Measurements from ENCODE around the gene SLC5A1. TPM values are rescaled to one million over a fixed set of nuclear protein-coding genes. Genes with fewer than 3 reads are reported as not detected.
"Not testable (repeated sequence)": the region's sequence is repeated elsewhere in the genome, so short reads cannot be mapped to it uniquely, and the experiment has no call there.

The SLC5A1 gene
- total RNA-seq, 1 donor from 2014 or later = 1.3 TPM

- Histone ChIP-seq H3K27me3 (peaks cover 6% of the 10 kb centered on the region), H3K4me3 (no peak within 1 kb of the TSS), H3K4me1 (no peaks in the 10 kb centered on the region), H3K36me3 (no peaks in the 10 kb centered on the region), H3K27ac (no peak within 1 kb of the TSS), H3K9me3 (no peaks in the 10 kb centered on the region)
- ATAC-seq (no peak), DNase-seq (no peak)
- intact Hi-C loops (cut with DNase I) = no loop called here
- no peak for TF ChIP-seq CTCF (IDR thresholded peaks at IDR 0.05)
Measured at GRCh38 chr22:32158712-32159533, 115.9 kb downstream of the SLC5A1 start, which contains the start of gene C22orf42. Gene C22orf42, minus strand, starts transcription at chr22:32159303. Its CDS starts 88 bp downstream, at chr22:32159215.

GRCh38 chr22:32160411-32160810 lies 117.3 kb downstream of the SLC5A1 start:
- ATAC-seq; H3K9me3 ChIP-seq; DNase-seq; H3K4me1 ChIP-seq; H3K27me3 ChIP-seq; intact Hi-C loops (cut with DNase I); H3K36me3 ChIP-seq; H3K27ac ChIP-seq; H3K4me3 ChIP-seq: not testable (repeated sequence)

Other genes starting within 250 kb of the SLC5A1 start
- 154 TPM for gene YWHAH, start 98.7 kb upstream of the SLC5A1 start, total RNA-seq
- gene C22orf42, start 116.0 kb downstream of the SLC5A1 start, total RNA-seq = not detected
- gene RFPL2, start 161.8 kb downstream of the SLC5A1 start, total RNA-seq = not detected
- 1.6 TPM for gene SLC5A4, start 212.1 kb downstream of the SLC5A1 start, total RNA-seq

Measured in upper lobe of right lung (tissue), 1 donor.